SH-SY5Y (cell line): ENCODE results near the gene TMEM203.

Experiments used
- GATA2 ChIP-seq: IDR thresholded peaks from 2 replicates; pipeline ENCODE4 v1.6.1; 2011; ENCODE audit warnings: mild to moderate bottlenecking, low read depth, low read length
- GATA3 ChIP-seq: IDR thresholded peaks from 2 replicates; pipeline ENCODE4 v1.6.1; 2011; ENCODE audit warnings: low read depth, mild to moderate bottlenecking, low read length, moderate library complexity

DNA sequence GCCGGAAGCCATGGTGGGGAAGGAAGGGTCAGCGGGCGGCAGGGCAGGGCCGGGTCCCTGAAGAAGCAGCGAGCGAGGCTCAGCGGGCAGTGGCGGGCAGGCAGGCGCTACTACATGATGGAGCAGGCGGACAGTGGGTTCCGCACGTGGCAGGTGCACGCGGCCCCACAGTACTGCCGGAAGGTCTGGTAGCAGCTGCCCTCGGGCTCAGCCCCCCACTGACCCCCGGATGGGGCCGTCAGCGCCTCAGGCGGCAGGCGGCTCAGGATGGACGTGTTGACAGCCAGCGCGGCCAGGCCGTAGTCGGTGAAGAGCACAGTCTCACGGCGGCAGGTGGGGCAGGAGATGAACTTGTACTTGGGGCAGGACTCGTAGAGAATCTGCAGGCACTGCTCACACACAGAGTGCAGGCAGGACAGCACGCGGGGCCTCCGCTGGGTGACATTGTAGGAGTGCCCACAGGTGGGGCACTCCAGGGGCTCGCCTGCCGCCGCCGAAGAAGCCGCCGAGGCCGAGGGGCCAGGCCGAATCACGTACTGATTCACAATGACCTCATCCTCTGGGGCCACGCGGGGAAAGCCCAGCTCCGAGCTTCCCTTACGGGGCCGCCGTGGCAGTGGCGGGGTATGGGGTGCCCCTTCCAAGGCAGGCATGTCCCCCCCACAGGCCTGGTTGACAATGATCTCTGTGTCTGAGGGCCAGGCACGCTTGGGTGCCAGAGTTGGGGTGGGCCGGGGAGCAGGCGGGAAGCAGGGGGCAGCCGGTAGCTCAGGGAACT lies 15.1 kb upstream of the TMEM203 start:
- TF ChIP-seq GATA2 (no peak), GATA3 (no peak)
